HepG2 (cell line): ENCODE data around the gene PSMB11. TPM values are rescaled to one million over a fixed set of nuclear protein-coding genes. Genes with fewer than 3 reads are reported as not detected.

Experiments
- AGO2 ChIP-seq: fragments of 200-400 bp; formaldehyde crosslinking; optimal IDR thresholded peaks from 2 replicates; pipeline ENCODE3; 2017; ENCODE audit warnings: mild to moderate bottlenecking, low read depth, low read length, moderate library complexity
- CBX1 ChIP-seq: IDR thresholded peaks from one replicate; pipeline ENCODE4 v1.6.1; 2016; ENCODE audit warnings: antibody characterized with exemption, low read depth
- ELF4 ChIP-seq: sonication (generic); formaldehyde crosslinking; IDR thresholded peaks from 2 replicates; pipeline ENCODE4 v1.5.0; 2020; ENCODE audit warnings: missing genetic modification reagents, mild to moderate bottlenecking, moderate library complexity, borderline replicate concordance
- FOXK1 ChIP-seq: sonication (generic); formaldehyde crosslinking; IDR thresholded peaks from 2 replicates; pipeline ENCODE4 v1.4.0; 2020; ENCODE audit warnings: low read depth, missing genetic modification reagents, borderline replicate concordance
- GABPB1 ChIP-seq: IDR thresholded peaks from 2 replicates; pipeline ENCODE4 v1.6.1; 2016; ENCODE audit warnings: mild to moderate bottlenecking, missing genetic modification reagents, moderate library complexity, missing compliant biosample characterization
- KAT8 ChIP-seq: IDR thresholded peaks from 2 replicates; pipeline ENCODE4 v1.6.1; 2016; ENCODE audit warnings: missing genetic modification reagents, missing compliant biosample characterization
- PCBP2 ChIP-seq: fragments of 200-400 bp; formaldehyde crosslinking; optimal IDR thresholded peaks from 2 replicates; pipeline ENCODE3; 2018; ENCODE audit warnings: low read length, low read depth; ENCODE audit not compliant: poor library complexity, severe bottlenecking
- RAD51 ChIP-seq: fragments of 450-650 bp; IDR thresholded peaks from 2 replicates; pipeline ENCODE4 v1.6.1; 2016; ENCODE audit warnings: borderline replicate concordance
- SALL2 ChIP-seq: sonication (generic); formaldehyde crosslinking; IDR thresholded peaks from 2 replicates; pipeline ENCODE4 v1.8.1; 2023; ENCODE audit warnings: mild to moderate bottlenecking, missing genetic modification reagents, inconsistent platforms
- SIX4 ChIP-seq: sonication (generic); formaldehyde crosslinking; IDR thresholded peaks from 2 replicates; pipeline ENCODE4 v1.4.0; 2020; ENCODE audit warnings: missing genetic modification reagents
- SMAD1 ChIP-seq: sonication (generic); formaldehyde crosslinking; IDR thresholded peaks from 2 replicates; pipeline ENCODE4 v1.4.0; 2020; ENCODE audit warnings: missing genetic modification reagents, low read depth, mild to moderate bottlenecking, borderline replicate concordance
- TCF12 ChIP-seq, 2 experiments: fragments of 450-650 bp in 1 of 2; sonication (generic) in 1 of 2; formaldehyde crosslinking in 1 of 2; IDR thresholded peaks; 2 replicates each; pipeline versions ENCODE4 v1.6.1 to v1.8.0; 2017 to 2022; ENCODE audit warnings: antibody characterized with exemption in 1 of 2, mild to moderate bottlenecking in 1 of 2, missing genetic modification reagents in 1 of 2, moderate library complexity in 1 of 2
- THRA ChIP-seq: sonication (generic); formaldehyde crosslinking; IDR thresholded peaks from 2 replicates; pipeline ENCODE4 v1.4.0; 2020; ENCODE audit warnings: missing genetic modification reagents, borderline replicate concordance
- TIGD3 ChIP-seq: sonication (generic); formaldehyde crosslinking; IDR thresholded peaks from 2 replicates; pipeline ENCODE4 v1.5.1; 2020; ENCODE audit warnings: mild to moderate bottlenecking, missing genetic modification reagents, borderline replicate concordance
- ZBTB38 ChIP-seq: sonication (generic); formaldehyde crosslinking; IDR thresholded peaks from 2 replicates; pipeline ENCODE4 v1.5.1; 2020; ENCODE audit warnings: mild to moderate bottlenecking, missing genetic modification reagents
- ZFX ChIP-seq: sonication (generic); formaldehyde crosslinking; IDR thresholded peaks from 2 replicates; pipeline ENCODE4 v1.4.0; 2020; ENCODE audit warnings: mild to moderate bottlenecking, low read depth, missing genetic modification reagents, moderate library complexity
- ZFYVE20 ChIP-seq: sonication (generic); formaldehyde crosslinking; IDR thresholded peaks from 2 replicates; pipeline ENCODE4 v1.8.0; 2023; ENCODE audit warnings: low read depth, mild to moderate bottlenecking, moderate library complexity, missing genetic modification reagents, borderline replicate concordance
- ZGPAT ChIP-seq: IDR thresholded peaks from 2 replicates; pipeline ENCODE4 v1.6.1; 2016; ENCODE audit warnings: mild to moderate bottlenecking
- ZNF281 ChIP-seq: sonication (generic); formaldehyde crosslinking; IDR thresholded peaks from 2 replicates; pipeline ENCODE4 v1.4.0; 2020; ENCODE audit warnings: missing genetic modification reagents, borderline replicate concordance
- ZNF326 ChIP-seq: sonication (generic); formaldehyde crosslinking; IDR thresholded peaks from 2 replicates; pipeline ENCODE4 v1.4.0; 2020; ENCODE audit warnings: missing genetic modification reagents, borderline replicate concordance
- ZNF446 ChIP-seq: sonication (generic); formaldehyde crosslinking; IDR thresholded peaks from 2 replicates; pipeline ENCODE4 v1.5.0; 2020; ENCODE audit warnings: mild to moderate bottlenecking, missing genetic modification reagents
- ZNF782 ChIP-seq: sonication (generic); formaldehyde crosslinking; IDR thresholded peaks from 2 replicates; pipeline ENCODE4 v1.4.0; 2020; ENCODE audit warnings: missing genetic modification reagents, mild to moderate bottlenecking, borderline replicate concordance
- ZZZ3 ChIP-seq: sonication (generic); formaldehyde crosslinking; IDR thresholded peaks from 2 replicates; pipeline ENCODE4 v1.4.0; 2020; ENCODE audit warnings: missing genetic modification reagents, mild to moderate bottlenecking, borderline replicate concordance
- polyA plus RNA-seq, 8 experiments: library from polyadenylated mRNA; depleted of rRNA in 3 of 8; stranded (reverse) in 7 of 8; unstranded in 1 of 8; fragments of >200 nt; fragmentation: Illumina TruSeq in 4 of 8; extraction: Trizol in 4 of 8; gene quantifications; 2 replicates each; pipeline versions ENCODE4 v1.2.1 to v1.2.3, GENCODE V29; 2011 to 2016; ENCODE audit warnings: low read depth in 4 of 8, missing spikeins in 1 of 8, mixed read lengths in 1 of 8; ENCODE audit not compliant: insufficient read depth in 1 of 8
- total RNA-seq, 5 experiments: library from RNA; depleted of rRNA; stranded (reverse); fragments of >200 nt; fragmentation: Illumina TruSeq; extraction: Trizol; gene quantifications; 2 replicates each; pipeline ENCODE4 v1.2.3, GENCODE V29; 2016; ENCODE audit warnings: low read depth in 1 of 5

Gene PSMB11
- total and polyA plus RNA-seq, 2 of the 13 experiments (the other 11 are each of a cell fraction or from before 2014, with no cell fraction given) = not detected

GRCh38 chr14:22994762-22995275 lies 47.2 kb upstream of the PSMB11 start (continued):
- no peak for TF ChIP-seq RAD51
- TF ChIP-seq SIX4 = peak; percentile 40; the same call in 1 of the 2 replicates
- no peak for TF ChIP-seq KAT8 (CRISPR knock-in tag)
- no peak for TF ChIP-seq SALL2 (CRISPR knock-in tag)
- no peak for TF ChIP-seq ZFX (CRISPR knock-in tag)
- TF ChIP-seq ZZZ3 (CRISPR knock-in tag) = no peak
- no peak for TF ChIP-seq CBX1
- no peak for TF ChIP-seq ZNF326
- TF ChIP-seq THRA (CRISPR knock-in tag) = no peak
- no peak for TF ChIP-seq PCBP2
- TF ChIP-seq ZBTB38 (CRISPR knock-in tag) = no peak
- TF ChIP-seq ZNF782 (CRISPR knock-in tag) = no peak
- TF ChIP-seq ELF4 (CRISPR knock-in tag) = no peak
- no peak for TF ChIP-seq GABPB1 (CRISPR knock-in tag)
- TF ChIP-seq ZNF281 = no peak
- TF ChIP-seq ZFYVE20 (CRISPR knock-in tag) = no peak
- TF ChIP-seq TIGD3 (CRISPR knock-in tag) = no peak
- no peak for TF ChIP-seq SMAD1 (CRISPR knock-in tag)
- peak; percentile 65; the same call in 1 of the 2 replicates for TF ChIP-seq ZGPAT (CRISPR knock-in tag)
- no peak for TF ChIP-seq AGO2
- TF ChIP-seq TCF12 (IDR thresholded peaks at IDR 0.05) = no peak
- no peak for TF ChIP-seq TCF12 (CRISPR knock-in tag; IDR thresholded peaks at IDR 0.05)
- TF ChIP-seq ZNF446 (CRISPR knock-in tag) = no peak
- no peak for TF ChIP-seq FOXK1 (CRISPR knock-in tag)
